NCI-H82 treated with DMSO at 0.1 percent for 48 hours (cell line): ENCODE measurements around the gene HDAC7.
A peak's percentile ranks its signal among the peaks of the same experiment; 100 is the strongest.

Experiments
- DNase-seq: peaks from one replicate; lab custom pipeline; 2025; ENCODE audit not compliant: unreplicated experiment; lab: John Stamatoyannopoulos, UW

HDAC7 gene

DNA sequence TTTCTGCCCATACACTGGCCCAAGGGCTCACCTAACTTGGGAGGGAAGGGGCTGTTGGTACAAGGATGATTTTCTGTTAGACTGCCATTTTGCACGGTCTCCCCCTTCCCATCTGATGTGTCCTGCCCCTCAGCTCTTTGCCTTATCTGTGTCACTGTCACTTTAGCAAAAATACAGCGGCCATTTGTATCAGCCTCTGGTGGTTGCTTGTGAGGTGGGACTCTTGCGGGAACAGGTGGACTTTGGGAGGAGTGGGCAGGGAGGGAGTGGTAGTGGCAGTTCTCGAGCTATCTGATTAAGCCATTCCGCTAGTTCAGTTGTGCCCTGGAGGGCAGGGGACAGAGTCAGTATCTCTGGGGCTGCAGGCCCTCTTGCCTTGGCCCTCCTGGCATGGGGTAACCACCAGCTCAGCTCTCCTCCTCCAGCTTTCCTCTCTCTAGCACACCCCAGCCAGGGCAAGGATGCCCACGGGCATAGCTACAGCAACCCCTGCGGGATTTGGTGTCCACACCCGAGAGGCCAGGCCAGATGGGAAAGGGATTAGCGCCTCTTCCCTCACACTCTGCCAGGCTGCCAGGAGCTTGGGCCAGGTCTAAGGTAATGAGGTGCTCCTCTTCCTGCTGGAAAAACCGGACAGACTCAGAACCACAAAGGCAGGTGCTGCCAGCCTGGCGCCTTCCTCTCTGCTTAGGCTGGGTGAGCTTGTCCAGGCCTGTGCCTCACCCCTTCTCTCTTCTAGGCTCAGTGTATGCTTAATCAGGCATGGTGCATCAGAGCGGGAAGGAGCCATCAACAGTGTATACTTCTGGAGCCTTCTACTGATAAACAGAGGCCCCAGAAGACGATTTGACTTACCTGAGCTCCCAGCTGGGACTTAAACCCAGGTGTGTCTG lies 38.0 kb downstream of the HDAC7 start:
- no peak for DNase-seq

DNA sequence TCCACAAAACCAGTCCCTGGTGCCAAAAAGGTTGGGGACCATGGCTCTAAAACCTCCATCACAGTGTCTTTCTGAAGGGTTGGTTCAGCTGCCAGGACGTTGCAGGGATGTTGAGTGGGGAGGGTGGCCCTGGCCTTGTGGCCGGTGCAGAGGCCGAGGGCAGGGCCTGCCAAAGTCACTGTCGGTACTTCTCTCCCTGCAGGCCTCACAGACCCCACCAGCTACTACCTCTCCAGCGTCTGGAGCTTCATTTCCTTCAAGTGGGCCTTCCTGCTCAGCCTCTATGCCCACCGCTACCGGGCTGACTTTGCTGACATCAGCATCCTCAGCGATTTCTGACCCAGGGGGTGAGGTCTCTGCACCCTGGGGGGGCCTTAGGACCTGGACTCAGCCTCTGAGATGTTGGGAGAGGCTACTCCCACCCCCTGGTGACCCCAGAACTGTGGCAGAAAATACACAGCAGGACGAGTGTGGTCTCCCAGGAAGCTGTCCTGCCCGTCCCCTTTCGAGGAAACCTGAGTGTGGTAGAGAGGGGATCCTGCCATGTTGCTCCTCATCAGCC lies 39.7 kb downstream of the HDAC7 start:
- no peak for DNase-seq

DNA sequence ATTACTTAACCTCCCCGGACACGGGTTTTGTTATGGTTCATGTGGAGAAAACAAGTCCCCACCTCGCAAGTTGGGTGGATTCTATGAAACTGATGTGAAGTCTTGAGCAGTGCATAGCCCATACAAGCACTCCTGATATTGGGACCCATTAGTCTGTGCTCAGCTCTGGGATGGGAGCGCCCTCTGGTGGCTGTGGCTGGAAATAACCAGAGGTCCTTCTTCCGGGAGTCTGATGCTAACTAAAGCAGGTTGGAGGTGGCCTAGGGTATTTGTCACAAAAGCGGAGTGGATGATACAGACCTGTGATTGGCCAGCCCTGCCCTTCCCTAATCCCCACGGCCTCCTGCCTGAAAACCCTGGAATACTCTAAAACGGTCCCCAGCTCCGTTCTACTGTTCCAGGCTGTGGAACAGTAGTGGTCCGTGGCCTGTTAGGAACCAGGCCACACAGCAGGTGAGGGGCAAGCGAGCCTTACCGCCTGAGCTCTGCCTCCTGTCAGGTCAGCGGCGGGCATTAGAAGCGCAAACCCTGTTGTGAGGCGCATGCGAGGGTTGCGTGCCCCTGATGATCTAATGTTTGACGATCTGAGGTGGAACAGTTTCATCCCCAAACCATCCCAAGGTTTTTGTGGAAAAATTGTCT lies 40.3 kb downstream of the HDAC7 start:
- peak; percentile 34 for DNase-seq

DNA sequence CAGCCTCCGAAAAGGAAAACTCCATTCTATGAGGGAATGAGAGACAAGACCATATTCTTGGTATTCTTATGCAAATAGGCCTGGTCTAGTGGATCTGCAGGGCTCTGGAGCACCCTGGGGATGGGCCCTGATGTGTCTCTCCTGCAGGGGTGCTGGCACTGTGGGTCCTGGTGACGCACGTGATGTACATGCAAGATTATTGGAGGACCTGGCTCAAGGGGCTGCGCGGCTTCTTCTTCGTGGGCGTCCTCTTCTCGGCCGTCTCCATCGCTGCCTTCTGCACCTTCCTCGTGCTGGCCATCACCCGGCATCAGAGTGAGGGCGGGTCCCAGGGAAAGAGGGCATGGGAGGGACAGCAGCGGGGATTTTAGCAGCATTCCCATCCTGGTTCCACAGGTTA lies 40.8 kb downstream of the HDAC7 start:
- DNase-seq = no peak

DNA sequence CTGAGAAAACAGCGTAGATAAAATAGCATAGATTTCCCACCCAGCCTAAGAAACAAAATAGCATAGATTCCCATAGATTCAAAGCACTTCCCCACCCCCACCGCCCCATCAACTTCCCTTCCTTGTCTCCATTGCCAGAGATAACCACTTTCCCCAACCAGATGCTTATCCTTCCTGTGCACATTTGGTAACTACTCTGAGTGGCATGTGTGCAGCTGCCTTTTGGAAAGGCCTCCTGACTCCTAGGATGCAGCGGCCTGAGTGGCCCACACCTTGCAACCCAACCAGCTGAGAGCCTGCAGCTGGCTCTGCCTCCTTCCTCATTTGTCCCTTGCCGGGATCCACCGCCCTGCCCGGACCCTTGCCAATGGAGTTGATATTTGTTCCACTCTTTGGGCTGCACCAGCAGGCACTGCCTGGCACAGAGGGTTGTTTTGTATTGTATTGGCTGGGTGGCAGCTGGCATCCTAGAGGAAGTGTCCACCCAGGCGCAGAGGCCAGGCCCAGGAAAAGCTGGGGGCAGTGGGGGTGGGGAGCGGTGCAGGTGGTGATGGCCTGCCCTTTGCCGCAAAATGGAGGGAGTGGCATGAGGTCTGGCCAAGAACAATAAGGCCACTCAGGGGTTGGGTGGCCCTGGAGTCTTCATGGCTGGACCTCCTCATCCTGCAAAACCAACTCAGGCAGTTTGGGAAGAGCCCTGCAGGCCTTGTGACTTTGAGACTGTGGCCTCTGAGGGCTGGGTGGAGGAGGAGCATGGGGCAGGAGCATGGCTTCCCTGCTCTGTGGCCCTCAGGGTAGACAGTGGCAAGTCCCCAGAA lies 41.8 kb downstream of the HDAC7 start:
- no peak for DNase-seq

DNA sequence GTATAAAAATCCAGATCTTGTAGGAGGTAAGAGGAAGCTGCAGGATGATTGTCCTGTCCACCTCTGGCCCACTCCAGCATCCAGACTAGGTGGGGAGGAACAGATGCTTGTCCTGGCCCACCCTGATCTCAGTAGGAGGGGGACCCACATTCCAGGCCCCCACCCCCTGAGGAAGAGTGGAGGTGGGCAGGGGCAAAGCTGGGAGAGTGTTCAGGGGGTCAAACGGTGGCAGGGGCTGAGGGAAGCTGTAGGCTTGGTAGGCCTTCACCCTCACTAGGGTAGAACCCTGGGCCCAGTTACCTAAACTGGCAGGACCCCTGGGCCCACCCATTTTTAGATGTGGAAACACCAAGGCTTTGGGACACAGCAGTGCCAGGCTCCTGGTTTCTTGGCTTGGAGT lies 42.6 kb downstream of the HDAC7 start:
- no peak for DNase-seq

DNA sequence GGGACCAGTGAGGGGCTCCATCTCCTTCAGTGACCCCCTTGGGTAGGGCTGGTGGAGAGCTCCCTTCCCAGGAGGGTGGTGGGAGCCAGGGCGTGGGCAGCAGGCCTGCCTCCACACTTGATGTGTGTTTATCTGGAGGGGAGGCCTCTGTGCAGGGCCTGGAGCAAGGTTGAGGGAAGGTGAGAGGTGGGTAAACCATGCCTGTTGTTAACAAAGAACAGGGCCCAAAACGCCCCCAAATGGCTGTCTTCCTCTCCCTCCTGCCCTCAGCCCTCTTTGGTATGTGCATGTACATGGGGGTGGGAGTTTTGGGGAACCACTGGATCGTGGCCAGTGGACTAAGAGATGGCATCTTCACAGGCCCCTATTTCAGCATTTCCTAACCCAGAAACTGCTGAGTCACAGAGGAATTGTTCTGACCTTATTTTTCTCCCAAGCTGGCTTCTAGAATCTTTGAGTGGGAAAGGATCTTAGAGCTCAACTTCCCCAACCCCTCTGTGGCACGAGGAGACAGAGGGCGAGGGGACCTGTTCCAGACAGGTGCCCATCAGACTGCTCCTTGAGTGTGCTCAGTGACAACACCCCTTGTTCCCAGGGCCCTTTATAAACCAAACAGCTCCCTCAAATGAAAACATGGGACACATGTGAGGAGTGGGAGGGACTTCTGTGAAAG lies 43.1 kb downstream of the HDAC7 start:
- no peak for DNase-seq

DNA sequence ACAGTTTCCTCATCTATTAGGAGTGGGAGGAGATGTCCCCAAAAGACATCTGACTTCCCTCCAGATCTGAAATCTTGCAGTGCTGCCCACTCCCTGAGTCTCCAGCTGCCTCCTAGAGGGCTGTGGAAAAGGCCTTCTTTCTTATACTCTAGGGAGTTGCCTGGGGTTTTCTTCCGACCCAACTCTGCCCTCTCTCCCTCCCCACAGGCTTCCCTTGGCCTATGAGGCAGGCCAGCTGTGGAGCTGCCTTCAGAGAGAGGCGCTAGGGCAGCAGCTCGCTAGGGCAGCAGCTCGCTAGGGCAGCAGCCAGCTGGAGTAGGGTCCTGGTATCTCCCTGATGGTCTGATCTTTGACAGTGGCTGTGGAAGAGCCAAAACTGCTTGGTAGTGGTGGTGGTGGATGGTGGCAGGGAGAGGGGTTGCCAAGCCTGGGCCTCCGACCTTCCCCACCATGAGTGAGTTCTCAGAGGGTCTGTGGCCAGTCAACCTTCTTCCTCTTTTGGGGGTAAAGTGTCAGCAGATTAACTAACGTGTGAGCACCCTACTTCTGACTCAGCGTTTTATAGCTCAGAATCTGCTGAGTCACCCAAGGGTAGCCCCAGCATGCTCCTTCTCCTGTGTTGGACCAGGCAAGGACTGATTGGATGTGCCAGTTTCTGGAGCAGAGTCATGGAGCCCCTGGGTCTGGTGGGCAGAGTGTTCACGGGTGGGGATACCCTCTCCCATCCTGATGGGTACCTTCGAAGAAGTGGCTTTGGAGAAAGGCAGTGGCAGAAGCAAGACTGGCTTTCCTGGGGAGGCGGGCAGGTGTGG lies 44.4 kb downstream of the HDAC7 start:
- no peak for DNase-seq

DNA sequence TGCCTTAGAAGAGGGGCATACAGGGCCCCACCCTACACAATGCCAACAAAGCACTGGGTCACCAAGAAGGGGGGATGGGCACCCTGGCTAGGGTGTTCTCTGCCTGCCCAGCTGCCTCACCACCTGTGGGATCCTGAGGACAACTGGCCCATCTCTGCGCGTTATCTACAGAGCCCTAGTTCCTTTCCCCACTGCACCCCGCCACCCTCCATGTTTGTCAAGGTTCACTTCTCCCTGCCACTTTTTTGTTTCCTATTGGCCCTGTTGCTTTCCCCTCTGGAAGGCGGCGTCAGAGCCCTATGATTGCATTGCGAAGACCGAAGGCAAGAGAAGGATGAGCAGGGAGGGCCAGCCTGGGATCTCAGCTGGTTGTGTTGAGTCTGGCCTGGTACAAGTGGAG lies 45.0 kb downstream of the HDAC7 start:
- no peak for DNase-seq

DNA sequence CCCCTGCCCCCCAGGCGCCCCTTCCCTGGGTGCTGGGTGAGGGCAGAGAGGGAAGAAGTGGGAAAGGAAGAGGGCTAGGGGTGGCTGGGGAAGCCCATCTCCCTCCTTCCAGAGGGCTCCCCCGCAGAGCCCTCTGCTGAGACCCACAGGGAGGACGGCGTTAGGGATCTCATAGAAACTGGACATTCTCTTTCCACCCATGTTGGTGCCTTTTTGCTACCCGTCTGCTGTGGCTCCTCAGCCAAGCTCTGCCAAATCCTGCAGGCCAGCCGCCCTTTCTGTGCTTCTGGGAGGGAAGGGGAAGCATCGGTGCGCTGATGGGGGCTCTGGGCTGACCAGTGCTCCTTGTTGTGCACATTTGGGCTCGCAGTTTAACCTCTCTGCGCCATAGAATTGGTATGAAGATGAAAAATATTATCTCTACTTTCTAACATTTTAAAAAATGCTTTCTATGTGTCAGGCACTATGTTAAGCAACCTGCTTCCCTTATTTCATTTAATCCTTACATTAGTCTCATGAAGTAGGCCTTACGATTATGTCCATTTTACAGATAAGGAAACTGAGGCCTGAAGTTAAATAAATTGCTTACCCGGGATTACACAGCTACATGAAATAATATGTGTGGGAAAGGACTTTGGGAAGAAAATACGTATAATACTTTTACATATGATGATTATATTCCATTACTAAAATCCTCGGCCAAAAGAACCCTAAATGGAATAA lies 45.7 kb downstream of the HDAC7 start:
- no peak for DNase-seq

DNA sequence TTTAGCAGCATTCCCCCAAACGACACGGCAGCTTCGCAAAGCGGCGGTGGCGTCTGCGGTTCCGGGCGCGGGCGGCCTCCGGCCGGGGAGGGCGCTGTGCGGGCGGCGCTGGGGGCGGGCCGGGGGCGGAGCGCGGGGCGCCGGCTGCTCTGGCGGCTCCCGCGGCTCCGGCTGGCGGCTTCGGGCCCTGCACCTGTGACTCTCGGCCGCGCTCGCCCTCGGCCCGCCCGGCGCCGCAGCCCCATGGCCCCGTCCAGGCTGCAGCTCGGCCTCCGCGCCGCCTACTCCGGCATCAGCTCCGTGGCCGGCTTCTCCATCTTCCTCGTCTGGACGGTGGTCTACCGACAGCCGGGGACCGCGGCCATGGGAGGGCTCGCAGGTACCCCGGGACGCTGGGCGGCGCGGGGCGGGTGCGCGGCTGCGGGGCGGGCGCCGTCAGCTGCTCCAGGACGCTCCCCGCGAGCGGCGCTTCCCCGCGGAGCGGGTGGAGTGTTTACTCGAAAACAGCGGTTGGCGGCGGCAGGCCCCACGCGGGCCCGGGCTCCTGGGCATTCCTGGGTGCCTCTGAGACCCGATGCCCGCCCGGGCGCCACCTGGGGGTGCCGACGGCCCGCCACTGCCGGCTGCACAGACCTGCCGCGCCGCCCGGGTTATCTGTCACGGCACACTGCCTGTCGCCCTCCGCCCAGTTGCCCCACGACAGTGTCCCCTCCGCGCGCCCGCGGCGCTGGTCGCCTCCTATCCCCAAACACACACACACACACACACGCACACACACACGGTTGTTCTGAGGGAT lies 46.4 kb downstream of the HDAC7 start, which contains the start of gene SLC48A1:
Gene SLC48A1, plus strand, starts transcription at position 177 of the 796 bp plus-strand sequence. Its CDS starts 67 bp downstream, at position 244.
- DNase-seq = no peak

DNA sequence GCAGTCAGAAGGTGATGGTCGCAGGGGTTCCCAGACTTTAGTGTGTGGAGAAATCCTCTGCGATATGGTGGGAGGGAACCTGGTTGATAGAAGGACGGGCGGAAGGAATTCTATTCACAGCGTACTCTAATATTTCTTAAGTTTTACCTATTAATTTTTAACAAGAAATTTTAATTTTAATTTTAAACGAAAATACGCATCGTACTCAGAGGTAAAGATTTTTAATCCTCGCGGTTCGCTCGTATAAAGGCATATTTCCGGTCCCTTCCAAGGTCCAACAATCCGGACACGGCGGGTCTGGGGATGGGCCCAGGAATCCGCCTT lies 47.0 kb downstream of the HDAC7 start:
- DNase-seq = no peak

DNA sequence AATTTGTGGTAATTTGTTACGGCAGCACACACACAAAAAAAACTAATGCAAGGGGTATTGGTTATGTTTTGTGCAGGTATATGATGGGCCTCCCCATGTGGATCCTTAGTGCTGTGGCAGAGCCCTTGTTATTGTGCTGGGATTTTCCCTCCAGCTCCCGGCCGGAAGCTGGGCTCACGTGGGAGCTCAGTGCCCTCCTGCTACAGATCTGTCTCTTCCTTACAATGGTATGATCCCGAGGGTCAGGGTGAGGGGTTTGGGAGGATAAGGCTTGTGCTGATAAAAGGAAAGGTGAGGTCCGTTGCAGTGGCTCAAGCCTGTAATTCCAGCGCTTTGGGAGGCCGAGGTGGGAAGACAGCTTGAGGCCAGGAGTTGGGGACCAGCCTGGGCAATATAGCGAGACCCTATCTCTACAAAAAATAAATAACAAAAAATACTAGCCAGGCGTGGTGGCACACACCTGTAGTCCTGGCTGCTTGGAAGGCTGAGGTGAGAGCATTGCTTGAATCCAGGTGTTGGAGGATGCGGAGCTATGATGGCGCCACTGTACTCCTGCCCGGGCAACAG lies 47.5 kb downstream of the HDAC7 start:
- DNase-seq = no peak

DNA sequence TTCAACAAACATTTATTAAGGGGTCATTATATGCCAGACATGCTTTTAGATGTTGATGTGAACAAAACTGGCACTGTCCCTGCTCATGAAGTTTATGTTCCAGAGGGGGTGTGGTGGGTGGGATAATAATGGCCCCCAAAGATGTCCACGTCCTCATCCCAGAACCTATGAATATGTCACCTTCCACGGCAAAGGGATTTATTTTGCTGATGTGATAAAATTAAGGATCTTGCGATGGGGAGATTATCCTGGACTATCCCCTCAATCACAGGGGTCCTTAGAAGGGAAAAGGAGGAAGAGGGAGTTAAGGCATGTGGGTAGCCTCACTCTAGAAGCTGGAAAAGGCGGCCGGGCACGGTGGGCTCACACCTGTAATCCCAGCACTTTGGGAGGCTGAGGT lies 48.4 kb downstream of the HDAC7 start:
- no peak for DNase-seq

DNA sequence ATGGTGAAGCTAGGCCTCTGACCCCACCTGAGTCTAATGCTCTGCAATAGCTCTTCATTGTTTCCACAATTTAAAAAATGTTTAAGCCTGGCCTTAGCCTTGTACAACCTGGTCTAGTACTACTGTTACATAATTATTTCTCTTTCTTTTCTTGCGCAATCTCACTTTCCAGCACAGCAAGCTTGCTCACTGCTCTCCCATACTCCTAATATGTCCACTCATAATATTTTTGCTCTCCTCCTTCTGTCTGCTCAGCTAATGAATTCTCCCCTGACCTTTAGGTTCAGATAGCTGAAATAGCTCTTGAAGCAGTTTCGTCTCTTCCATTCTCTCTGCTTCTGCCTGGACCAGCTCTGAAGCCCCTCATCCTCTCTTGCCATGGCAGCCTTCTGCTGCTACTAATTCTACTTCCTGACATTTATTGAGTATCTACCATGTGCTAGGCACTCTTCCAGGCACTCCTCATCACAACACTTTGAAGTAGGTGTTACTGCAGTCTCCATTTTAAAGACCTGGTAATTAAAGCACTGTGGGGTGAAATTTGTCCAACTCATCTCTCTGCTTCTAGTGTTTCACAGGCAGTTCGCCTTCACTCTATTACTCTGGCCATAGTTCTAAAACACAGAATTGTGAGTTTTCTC lies 49.5 kb downstream of the HDAC7 start:
- DNase-seq = no peak

DNA sequence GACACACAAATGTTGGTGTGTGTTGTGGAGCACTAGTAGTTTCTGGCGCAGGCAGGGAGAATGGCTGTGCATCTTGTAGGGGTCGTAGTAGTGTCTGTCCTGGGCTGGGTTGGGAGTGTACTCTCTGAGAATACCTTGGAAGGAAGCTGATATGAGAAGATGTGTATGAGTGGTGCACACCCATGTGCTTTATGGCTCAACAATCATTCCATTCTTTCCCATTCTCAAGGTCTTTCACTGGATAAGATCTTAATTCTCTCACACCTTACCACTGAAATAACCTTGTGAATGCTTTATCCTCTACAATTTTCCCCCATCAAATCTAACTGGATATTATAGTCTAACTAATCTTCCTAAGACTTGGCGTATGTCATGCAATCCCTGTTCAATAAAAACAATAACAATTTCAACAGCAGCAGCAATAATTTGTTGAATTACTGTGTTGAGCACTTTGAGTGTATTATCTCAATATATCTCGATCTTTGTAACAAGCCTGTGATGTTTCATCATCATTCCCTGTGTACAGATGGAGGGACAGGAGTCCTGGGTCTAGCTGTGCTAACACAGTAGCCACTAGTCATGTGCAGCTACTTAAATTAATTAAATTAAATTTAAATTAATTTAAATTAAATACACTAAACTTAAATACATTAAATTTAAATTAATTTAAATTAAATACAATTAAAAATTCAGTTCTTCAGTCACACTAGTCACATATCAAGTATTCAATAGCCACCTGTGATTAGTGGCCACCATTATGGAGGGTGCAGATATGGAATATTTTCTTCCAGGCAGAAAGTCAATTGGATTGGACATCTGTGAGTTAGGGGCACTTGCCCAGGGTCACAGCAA lies 50.2 kb downstream of the HDAC7 start:
- no peak for DNase-seq

DNA sequence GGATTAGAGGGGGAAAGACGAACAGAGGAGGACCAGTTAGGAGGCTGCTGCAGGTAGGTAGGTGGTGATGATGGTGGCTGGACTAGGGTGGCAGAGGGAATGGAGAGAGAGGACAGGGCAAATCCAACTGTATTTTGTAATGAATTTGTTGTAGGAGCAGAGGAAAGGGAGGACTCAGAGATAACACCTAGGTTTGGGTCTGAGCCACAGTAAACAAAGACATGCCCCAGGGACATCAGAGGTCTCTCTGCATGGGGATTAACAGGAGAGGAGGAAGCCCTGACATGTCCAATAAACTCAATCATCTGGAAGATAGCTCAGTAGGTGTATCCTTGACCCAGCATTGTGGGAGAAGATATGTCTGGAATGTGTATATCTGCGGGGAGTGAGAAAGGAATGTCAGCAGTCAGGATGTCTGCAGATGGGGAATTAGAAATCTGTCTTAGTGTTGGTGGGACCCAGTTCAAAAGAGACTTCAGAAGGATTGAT lies 51.3 kb downstream of the HDAC7 start:
- DNase-seq = no peak
